OCI-LY1 (cell line): ENCODE data around the gene DEFB113.

Experiments
- EZH2 ChIP-seq: fragments of 200-600 bp; sonication (generic), shearing (Covaris generic); IDR thresholded peaks from 2 replicates; pipeline ENCODE4 v1.8.0; 2017; ENCODE audit warnings: borderline replicate concordance, mixed run types, mild to moderate bottlenecking, antibody characterized with exemption, low read length, moderate library complexity, mixed read lengths
- TF ChIP-seq, protein P1 (sequence below): fragments of 200-600 bp; sonication (generic), shearing (Covaris generic); IDR thresholded peaks from 2 replicates; pipeline ENCODE4 v1.5.1; 2017; ENCODE audit warnings: mild to moderate bottlenecking, antibody characterized with exemption, low read length, moderate library complexity, mixed read lengths

DNA sequence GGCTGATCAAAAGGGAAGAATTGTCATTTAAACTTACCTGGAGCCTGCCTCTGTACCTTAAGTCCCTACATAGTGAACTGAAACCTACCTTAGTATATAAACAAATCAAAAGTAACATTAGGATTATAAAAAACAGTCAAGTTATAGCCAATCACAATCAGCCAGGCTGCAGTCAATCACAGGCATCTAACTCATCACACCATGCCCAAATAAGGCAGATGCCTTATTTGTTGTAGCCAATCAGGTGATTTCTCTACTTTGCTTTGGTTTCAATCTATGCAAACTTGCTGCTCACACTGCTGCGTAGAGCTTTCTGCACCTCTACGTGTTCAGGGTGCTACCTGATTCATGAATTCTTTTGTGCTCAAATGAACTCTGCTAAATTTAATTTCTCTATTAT, 18.3 kb upstream of the DEFB113 start:
- TF ChIP-seq, protein P1, sequence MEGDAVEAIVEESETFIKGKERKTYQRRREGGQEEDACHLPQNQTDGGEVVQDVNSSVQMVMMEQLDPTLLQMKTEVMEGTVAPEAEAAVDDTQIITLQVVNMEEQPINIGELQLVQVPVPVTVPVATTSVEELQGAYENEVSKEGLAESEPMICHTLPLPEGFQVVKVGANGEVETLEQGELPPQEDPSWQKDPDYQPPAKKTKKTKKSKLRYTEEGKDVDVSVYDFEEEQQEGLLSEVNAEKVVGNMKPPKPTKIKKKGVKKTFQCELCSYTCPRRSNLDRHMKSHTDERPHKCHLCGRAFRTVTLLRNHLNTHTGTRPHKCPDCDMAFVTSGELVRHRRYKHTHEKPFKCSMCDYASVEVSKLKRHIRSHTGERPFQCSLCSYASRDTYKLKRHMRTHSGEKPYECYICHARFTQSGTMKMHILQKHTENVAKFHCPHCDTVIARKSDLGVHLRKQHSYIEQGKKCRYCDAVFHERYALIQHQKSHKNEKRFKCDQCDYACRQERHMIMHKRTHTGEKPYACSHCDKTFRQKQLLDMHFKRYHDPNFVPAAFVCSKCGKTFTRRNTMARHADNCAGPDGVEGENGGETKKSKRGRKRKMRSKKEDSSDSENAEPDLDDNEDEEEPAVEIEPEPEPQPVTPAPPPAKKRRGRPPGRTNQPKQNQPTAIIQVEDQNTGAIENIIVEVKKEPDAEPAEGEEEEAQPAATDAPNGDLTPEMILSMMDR: no peak
- no peak for TF ChIP-seq EZH2
